HepG2 (cell line): ENCODE results near the gene GAL3ST2. TPM values are rescaled to one million over a fixed set of nuclear protein-coding genes. Genes with fewer than 3 reads are reported as not detected.

ENCODE experiments used
- CBX5 ChIP-seq: sonication (generic); formaldehyde crosslinking; IDR thresholded peaks from 2 replicates; pipeline ENCODE4 v1.4.0; 2020; ENCODE audit warnings: missing genetic modification reagents, borderline replicate concordance
- DR1 ChIP-seq: sonication (generic); formaldehyde crosslinking; IDR thresholded peaks from 2 replicates; pipeline ENCODE4 v1.8.0; 2021; ENCODE audit warnings: mild to moderate bottlenecking, missing genetic modification reagents, inconsistent platforms
- GATAD1 ChIP-seq: IDR thresholded peaks from 2 replicates; pipeline ENCODE4 v1.6.1; 2016; ENCODE audit warnings: missing genetic modification reagents, missing compliant biosample characterization
- HDAC2 ChIP-seq: sonication (generic); formaldehyde crosslinking; IDR thresholded peaks from 2 replicates; pipeline ENCODE4 v1.4.0; 2020; ENCODE audit warnings: missing genetic modification reagents
- PHF20 ChIP-seq: sonication (generic); formaldehyde crosslinking; IDR thresholded peaks from 2 replicates; pipeline ENCODE4 v1.5.0; 2020; ENCODE audit warnings: mild to moderate bottlenecking, missing genetic modification reagents
- PTBP1 ChIP-seq: fragments of 200-400 bp; formaldehyde crosslinking; IDR thresholded peaks from 2 replicates; pipeline ENCODE4 v1.6.1; 2018; ENCODE audit warnings: low read length, low read depth; ENCODE audit not compliant: poor library complexity, severe bottlenecking
- ZBTB3 ChIP-seq: sonication (generic); formaldehyde crosslinking; IDR thresholded peaks from 2 replicates; pipeline ENCODE4 v1.4.0; 2020; ENCODE audit warnings: low read depth, mild to moderate bottlenecking, moderate library complexity, missing genetic modification reagents, borderline replicate concordance
- ZNF350 ChIP-seq: sonication (generic); formaldehyde crosslinking; IDR thresholded peaks from 2 replicates; pipeline ENCODE4 v1.4.0; 2020; ENCODE audit warnings: mild to moderate bottlenecking, low read depth, missing genetic modification reagents, borderline replicate concordance
- ZNF572 ChIP-seq: sonication (generic); formaldehyde crosslinking; IDR thresholded peaks from 2 replicates; pipeline ENCODE4 v1.5.1; 2020; ENCODE audit warnings: mild to moderate bottlenecking, missing genetic modification reagents
- polyA plus RNA-seq, 8 experiments: library from polyadenylated mRNA; depleted of rRNA in 3 of 8; stranded (reverse) in 7 of 8; unstranded in 1 of 8; fragments of >200 nt; fragmentation: Illumina TruSeq in 4 of 8; extraction: Trizol in 4 of 8; gene quantifications; 2 replicates each; pipeline versions ENCODE4 v1.2.1 to v1.2.3, GENCODE V29; 2011 to 2016; ENCODE audit warnings: low read depth in 4 of 8, missing spikeins in 1 of 8, mixed read lengths in 1 of 8; ENCODE audit not compliant: insufficient read depth in 1 of 8
- total RNA-seq, 5 experiments: library from RNA; depleted of rRNA; stranded (reverse); fragments of >200 nt; fragmentation: Illumina TruSeq; extraction: Trizol; gene quantifications; 2 replicates each; pipeline ENCODE4 v1.2.3, GENCODE V29; 2016; ENCODE audit warnings: low read depth in 1 of 5
- TF ChIP-seq, protein P1 (sequence below): sonication (generic); formaldehyde crosslinking; IDR thresholded peaks from 2 replicates; pipeline ENCODE4 v1.4.0; 2020; ENCODE audit warnings: mild to moderate bottlenecking, missing genetic modification reagents
- TF ChIP-seq, protein P2 (sequence below): sonication (generic); formaldehyde crosslinking; conservative IDR thresholded peaks from 2 replicates; pipeline ENCODE4 v1.8.0; 2022; ENCODE audit warnings: low read depth, missing genetic modification reagents
- TF ChIP-seq, protein P3 (sequence below): sonication (generic); formaldehyde crosslinking; IDR thresholded peaks from 2 replicates; pipeline ENCODE4 v1.8.0; 2022; ENCODE audit warnings: missing genetic modification reagents, mild to moderate bottlenecking, inconsistent platforms, borderline replicate concordance
- TF ChIP-seq, protein P4 (sequence below): fragments of 450-650 bp; IDR thresholded peaks from 2 replicates; pipeline ENCODE4 v1.6.1; 2017; ENCODE audit warnings: mild to moderate bottlenecking
- TF ChIP-seq, protein P5 (sequence below): sonication (generic); formaldehyde crosslinking; IDR thresholded peaks from 2 replicates; pipeline ENCODE4 v1.4.0; 2020; ENCODE audit warnings: missing genetic modification reagents
- TF ChIP-seq, protein P6 (sequence below): sonication (generic); formaldehyde crosslinking; IDR thresholded peaks from 2 replicates; pipeline ENCODE4 v1.4.0; 2020; ENCODE audit warnings: missing genetic modification reagents, low read depth, mild to moderate bottlenecking, borderline replicate concordance
- TF ChIP-seq, protein P7 (sequence below): sonication (generic); formaldehyde crosslinking; IDR thresholded peaks from 2 replicates; pipeline ENCODE4 v1.5.1; 2020; ENCODE audit warnings: mild to moderate bottlenecking, missing genetic modification reagents

Gene GAL3ST2
- total and polyA plus RNA-seq, 2 of the 13 experiments (the other 11 are each of a cell fraction or from before 2014, with no cell fraction given) = 0.17 to 0.20 TPM

DNA sequence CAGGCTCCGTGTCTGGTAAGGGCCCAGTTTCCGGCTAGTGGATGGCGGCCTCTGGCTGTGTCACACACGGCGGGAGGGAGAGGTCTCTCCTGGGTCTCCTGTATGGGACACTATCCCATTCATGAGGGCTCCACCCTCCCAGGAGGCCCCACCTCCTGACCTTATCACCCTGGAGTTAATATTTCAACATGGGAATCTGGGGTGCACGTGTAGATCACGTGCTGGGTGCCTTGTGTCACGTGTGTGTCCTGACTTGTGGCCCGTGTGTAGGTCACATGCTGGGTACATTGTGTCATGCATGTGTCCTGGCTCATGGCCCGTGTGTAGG lies 42.3 kb downstream of the GAL3ST2 start (continued):
- TF ChIP-seq, protein P1, sequence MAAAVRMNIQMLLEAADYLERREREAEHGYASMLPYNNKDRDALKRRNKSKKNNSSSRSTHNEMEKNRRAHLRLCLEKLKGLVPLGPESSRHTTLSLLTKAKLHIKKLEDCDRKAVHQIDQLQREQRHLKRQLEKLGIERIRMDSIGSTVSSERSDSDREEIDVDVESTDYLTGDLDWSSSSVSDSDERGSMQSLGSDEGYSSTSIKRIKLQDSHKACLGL (CRISPR knock-in tag) = peak; percentile 81
- TF ChIP-seq, protein P2, sequence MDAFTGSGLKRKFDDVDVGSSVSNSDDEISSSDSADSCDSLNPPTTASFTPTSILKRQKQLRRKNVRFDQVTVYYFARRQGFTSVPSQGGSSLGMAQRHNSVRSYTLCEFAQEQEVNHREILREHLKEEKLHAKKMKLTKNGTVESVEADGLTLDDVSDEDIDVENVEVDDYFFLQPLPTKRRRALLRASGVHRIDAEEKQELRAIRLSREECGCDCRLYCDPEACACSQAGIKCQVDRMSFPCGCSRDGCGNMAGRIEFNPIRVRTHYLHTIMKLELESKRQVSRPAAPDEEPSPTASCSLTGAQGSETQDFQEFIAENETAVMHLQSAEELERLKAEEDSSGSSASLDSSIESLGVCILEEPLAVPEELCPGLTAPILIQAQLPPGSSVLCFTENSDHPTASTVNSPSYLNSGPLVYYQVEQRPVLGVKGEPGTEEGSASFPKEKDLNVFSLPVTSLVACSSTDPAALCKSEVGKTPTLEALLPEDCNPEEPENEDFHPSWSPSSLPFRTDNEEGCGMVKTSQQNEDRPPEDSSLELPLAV = no peak
- TF ChIP-seq, protein P3, sequence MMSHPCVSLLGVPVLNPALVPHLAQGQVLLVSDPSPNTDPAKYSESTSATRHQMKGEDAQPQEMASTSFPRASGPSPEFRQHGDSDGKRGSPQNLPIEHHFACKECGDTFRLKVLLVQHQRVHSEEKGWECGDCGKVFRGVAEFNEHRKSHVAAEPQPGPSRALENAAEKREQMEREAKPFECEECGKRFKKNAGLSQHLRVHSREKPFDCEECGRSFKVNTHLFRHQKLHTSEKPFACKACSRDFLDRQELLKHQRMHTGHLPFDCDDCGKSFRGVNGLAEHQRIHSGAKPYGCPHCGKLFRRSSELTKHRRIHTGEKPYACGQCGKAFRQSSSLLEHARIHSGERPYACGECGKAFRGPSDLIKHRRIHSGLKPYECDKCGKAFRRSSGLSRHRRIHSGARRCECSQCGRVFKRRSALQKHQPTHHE (CRISPR knock-in tag) = peak; percentile 44; the same call in 1 of the 2 replicates
- no peak for TF ChIP-seq PTBP1
- TF ChIP-seq, protein P4, sequence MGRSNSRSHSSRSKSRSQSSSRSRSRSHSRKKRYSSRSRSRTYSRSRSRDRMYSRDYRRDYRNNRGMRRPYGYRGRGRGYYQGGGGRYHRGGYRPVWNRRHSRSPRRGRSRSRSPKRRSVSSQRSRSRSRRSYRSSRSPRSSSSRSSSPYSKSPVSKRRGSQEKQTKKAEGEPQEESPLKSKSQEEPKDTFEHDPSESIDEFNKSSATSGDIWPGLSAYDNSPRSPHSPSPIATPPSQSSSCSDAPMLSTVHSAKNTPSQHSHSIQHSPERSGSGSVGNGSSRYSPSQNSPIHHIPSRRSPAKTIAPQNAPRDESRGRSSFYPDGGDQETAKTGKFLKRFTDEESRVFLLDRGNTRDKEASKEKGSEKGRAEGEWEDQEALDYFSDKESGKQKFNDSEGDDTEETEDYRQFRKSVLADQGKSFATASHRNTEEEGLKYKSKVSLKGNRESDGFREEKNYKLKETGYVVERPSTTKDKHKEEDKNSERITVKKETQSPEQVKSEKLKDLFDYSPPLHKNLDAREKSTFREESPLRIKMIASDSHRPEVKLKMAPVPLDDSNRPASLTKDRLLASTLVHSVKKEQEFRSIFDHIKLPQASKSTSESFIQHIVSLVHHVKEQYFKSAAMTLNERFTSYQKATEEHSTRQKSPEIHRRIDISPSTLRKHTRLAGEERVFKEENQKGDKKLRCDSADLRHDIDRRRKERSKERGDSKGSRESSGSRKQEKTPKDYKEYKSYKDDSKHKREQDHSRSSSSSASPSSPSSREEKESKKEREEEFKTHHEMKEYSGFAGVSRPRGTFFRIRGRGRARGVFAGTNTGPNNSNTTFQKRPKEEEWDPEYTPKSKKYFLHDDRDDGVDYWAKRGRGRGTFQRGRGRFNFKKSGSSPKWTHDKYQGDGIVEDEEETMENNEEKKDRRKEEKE = no peak
- TF ChIP-seq CBX5 = peak; percentile 81; the same call in 1 of the 2 replicates
- TF ChIP-seq, protein P5, sequence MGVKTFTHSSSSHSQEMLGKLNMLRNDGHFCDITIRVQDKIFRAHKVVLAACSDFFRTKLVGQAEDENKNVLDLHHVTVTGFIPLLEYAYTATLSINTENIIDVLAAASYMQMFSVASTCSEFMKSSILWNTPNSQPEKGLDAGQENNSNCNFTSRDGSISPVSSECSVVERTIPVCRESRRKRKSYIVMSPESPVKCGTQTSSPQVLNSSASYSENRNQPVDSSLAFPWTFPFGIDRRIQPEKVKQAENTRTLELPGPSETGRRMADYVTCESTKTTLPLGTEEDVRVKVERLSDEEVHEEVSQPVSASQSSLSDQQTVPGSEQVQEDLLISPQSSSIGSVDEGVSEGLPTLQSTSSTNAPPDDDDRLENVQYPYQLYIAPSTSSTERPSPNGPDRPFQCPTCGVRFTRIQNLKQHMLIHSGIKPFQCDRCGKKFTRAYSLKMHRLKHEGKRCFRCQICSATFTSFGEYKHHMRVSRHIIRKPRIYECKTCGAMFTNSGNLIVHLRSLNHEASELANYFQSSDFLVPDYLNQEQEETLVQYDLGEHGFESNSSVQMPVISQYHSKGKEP = 0 out of 2 replicates have a peak, but pooled peaks have one; percentile 65
- TF ChIP-seq DR1 (CRISPR knock-in tag) = peak; percentile 58; the same call in 1 of the 2 replicates
- TF ChIP-seq PHF20 (CRISPR knock-in tag) = peak; percentile 48; the same call in 1 of the 2 replicates
- peak; percentile 81 for TF ChIP-seq HDAC2
- no peak for TF ChIP-seq ZBTB3 (CRISPR knock-in tag)
- TF ChIP-seq ZNF572 (CRISPR knock-in tag) = no peak
- TF ChIP-seq, protein P6, sequence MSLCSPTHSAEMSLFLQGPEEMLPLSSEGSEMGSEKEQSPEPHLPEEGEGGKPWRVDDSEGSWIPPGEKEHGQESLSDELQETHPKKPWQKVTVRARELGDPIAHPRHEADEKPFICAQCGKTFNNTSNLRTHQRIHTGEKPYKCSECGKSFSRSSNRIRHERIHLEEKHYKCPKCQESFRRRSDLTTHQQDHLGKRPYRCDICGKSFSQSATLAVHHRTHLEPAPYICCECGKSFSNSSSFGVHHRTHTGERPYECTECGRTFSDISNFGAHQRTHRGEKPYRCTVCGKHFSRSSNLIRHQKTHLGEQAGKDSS (CRISPR knock-in tag) = peak; percentile 86
- peak; percentile 74 for TF ChIP-seq GATAD1
- TF ChIP-seq, protein P7, sequence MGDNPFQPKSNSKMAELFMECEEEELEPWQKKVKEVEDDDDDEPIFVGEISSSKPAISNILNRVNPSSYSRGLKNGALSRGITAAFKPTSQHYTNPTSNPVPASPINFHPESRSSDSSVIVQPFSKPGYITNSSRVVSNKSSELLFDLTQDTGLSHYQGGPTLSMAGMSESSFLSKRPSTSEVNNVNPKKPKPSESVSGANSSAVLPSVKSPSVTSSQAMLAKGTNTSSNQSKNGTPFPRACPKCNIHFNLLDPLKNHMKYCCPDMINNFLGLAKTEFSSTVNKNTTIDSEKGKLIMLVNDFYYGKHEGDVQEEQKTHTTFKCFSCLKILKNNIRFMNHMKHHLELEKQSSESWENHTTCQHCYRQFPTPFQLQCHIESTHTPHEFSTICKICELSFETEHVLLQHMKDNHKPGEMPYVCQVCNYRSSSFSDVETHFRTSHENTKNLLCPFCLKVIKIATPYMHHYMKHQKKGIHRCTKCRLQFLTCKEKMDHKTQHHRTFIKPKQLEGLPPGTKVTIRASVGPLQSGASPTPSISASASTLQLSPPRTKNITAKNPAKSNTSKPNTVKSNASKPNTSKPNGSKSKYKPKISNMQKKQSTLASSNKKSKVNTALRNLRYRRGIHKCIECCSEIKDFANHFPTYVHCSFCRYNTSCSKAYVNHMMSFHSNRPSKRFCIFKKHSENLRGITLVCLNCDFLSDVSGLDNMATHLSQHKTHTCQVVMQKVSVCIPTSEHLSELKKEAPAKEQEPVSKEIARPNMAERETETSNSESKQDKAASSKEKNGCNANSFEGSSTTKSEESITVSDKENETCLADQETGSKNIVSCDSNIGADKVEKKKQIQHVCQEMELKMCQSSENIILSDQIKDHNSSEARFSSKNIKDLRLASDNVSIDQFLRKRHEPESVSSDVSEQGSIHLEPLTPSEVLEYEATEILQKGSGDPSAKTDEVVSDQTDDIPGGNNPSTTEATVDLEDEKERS (CRISPR knock-in tag) = no peak
- TF ChIP-seq ZNF350 (CRISPR knock-in tag) = peak; percentile 94
